Fibroblast of the aortic adventitia (primary cell): Measurements from ENCODE around the gene ACTRT3. TPM values are rescaled to one million over a fixed set of nuclear protein-coding genes. Genes with fewer than 3 reads are reported as not detected.

Source experiments
- DNase-seq: peaks from one replicate; pipeline ENCODE4 v3.0.0-alpha.2; 2010; ENCODE audit warnings: low read depth
- H3K4me3 ChIP-seq: 2 replicates; pipeline ENCODE4 v1.5.1; 2011; ENCODE audit warnings: low read depth, mild to moderate bottlenecking, control low read depth, low read length, moderate library complexity
- CTCF ChIP-seq: IDR thresholded peaks from 2 replicates; pipeline ENCODE4 v1.5.1; 2011; ENCODE audit warnings: mild to moderate bottlenecking, low read length, control low read depth, inconsistent platforms; ENCODE audit not compliant: insufficient read depth
- total RNA-seq: library from RNA; depleted of rRNA; stranded (reverse); fragments of >200 nt; gene quantifications from 2 replicates; pipeline ENCODE4 v1.2.3, GENCODE V29; 2012; ENCODE audit warnings: low replicate concordance

Gene ACTRT3
- total RNA-seq, 1 donor, result 4.3 TPM

GRCh38 chr3:169812332-169813235 lies 43.2 kb upstream of the ACTRT3 start, which contains the start of the genes LRRC34 and LRRIQ4:
Gene LRRC34, minus strand, starts transcription at chr3:169812904. Its CDS starts 356 bp downstream, at chr3:169812548.
Gene LRRIQ4, plus strand, starts transcription at chr3:169812870. Its CDS starts 9,052 bp downstream, at chr3:169821922.
- TF ChIP-seq CTCF, result no peak
- peak within 1 kb of the TSS; percentile 50 for H3K4me3 ChIP-seq
- DNase-seq, result peak; percentile 59

- DNase-seq, result peak; percentile 85
- no peak for TF ChIP-seq CTCF
- peak overlapping the region; percentile 50 for H3K4me3 ChIP-seq
Measured at GRCh38 chr3:169811631-169812331, 42.4 kb upstream of the ACTRT3 start.

- TF ChIP-seq CTCF, result no peak
- DNase-seq, result no peak
- no peak overlapping the region for H3K4me3 ChIP-seq
Measured at GRCh38 chr3:169809230-169809795, 40.0 kb upstream of the ACTRT3 start.

- DNase-seq, result no peak
- H3K4me3 ChIP-seq, result no peak overlapping the region
- TF ChIP-seq CTCF, result no peak
Measured at GRCh38 chr3:169804681-169805080, 35.3 kb upstream of the ACTRT3 start.

- no peak for TF ChIP-seq CTCF
- H3K4me3 ChIP-seq, result no peak overlapping the region
- no peak for DNase-seq
Measured at GRCh38 chr3:169792359-169792758, 23.0 kb upstream of the ACTRT3 start.

GRCh38 chr3:169790687-169791429 lies 21.5 kb upstream of the ACTRT3 start:
- no peak overlapping the region for H3K4me3 ChIP-seq
- peak; percentile 37 for DNase-seq
- no peak for TF ChIP-seq CTCF
